ENCODE results near the gene OGFOD1.

OGFOD1 gene

DNA sequence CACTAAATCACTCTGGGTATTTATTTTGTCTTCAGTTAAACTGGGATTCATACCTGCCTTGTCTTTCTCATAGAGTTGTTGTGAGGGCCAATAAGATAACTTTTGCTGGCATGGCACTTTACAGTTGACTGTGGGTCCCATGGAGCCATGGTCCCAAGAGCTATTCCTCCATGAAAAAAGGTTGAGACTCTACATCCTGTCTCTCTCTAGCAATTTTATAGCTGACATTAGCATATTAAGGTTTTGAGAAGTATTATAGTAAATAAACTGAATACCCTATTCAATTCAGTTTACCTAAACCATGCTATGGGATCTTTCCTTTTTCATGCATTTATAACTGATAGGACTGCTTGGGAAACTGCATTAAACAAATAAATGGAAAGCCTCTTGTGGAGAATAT, 17.4 kb downstream of the OGFOD1 start:
- TF ChIP-seq, protein P1, sequence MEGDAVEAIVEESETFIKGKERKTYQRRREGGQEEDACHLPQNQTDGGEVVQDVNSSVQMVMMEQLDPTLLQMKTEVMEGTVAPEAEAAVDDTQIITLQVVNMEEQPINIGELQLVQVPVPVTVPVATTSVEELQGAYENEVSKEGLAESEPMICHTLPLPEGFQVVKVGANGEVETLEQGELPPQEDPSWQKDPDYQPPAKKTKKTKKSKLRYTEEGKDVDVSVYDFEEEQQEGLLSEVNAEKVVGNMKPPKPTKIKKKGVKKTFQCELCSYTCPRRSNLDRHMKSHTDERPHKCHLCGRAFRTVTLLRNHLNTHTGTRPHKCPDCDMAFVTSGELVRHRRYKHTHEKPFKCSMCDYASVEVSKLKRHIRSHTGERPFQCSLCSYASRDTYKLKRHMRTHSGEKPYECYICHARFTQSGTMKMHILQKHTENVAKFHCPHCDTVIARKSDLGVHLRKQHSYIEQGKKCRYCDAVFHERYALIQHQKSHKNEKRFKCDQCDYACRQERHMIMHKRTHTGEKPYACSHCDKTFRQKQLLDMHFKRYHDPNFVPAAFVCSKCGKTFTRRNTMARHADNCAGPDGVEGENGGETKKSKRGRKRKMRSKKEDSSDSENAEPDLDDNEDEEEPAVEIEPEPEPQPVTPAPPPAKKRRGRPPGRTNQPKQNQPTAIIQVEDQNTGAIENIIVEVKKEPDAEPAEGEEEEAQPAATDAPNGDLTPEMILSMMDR (IDR thresholded peaks at IDR 0.05; ENCODE audit: insufficient read depth, low read depth, low read length, missing control alignments): no peak
- H3K4me3 ChIP-seq (ENCODE audit: low read length): no peak overlapping the region
- no peak for DNase-seq (ENCODE audit: low read depth)

GRCh38 chr16:56469748-56470147, 18.4 kb downstream of the OGFOD1 start:
- peak; percentile 43 for DNase-seq (ENCODE audit: low read depth)
- TF ChIP-seq, protein P1 (IDR thresholded peaks at IDR 0.05; ENCODE audit: insufficient read depth, low read depth, low read length, missing control alignments): no peak
- H3K4me3 ChIP-seq (ENCODE audit: low read length): no peak overlapping the region

- TF ChIP-seq, protein P1 (IDR thresholded peaks at IDR 0.05; ENCODE audit: insufficient read depth, low read depth, low read length, missing control alignments): no peak
- peak; percentile 84 for DNase-seq (ENCODE audit: low read depth)
- no peak overlapping the region for H3K4me3 ChIP-seq (ENCODE audit: low read length)
These were observed 18.9 kb downstream of the OGFOD1 start for GRCh38 chr16:56470232-56470631.

GRCh38 chr16:56470666-56471065, 19.3 kb downstream of the OGFOD1 start:
- H3K4me3 ChIP-seq (ENCODE audit: low read length): no peak overlapping the region
- no peak for DNase-seq (ENCODE audit: low read depth)
- TF ChIP-seq, protein P1 (IDR thresholded peaks at IDR 0.05; ENCODE audit: insufficient read depth, low read depth, low read length, missing control alignments): no peak

GRCh38 chr16:56475201-56475600, 23.8 kb downstream of the OGFOD1 start:
- H3K4me3 ChIP-seq (ENCODE audit: low read length): no peak overlapping the region
- TF ChIP-seq, protein P1 (IDR thresholded peaks at IDR 0.05; ENCODE audit: insufficient read depth, low read depth, low read length, missing control alignments): no peak
- no peak for DNase-seq (ENCODE audit: low read depth)

DNA sequence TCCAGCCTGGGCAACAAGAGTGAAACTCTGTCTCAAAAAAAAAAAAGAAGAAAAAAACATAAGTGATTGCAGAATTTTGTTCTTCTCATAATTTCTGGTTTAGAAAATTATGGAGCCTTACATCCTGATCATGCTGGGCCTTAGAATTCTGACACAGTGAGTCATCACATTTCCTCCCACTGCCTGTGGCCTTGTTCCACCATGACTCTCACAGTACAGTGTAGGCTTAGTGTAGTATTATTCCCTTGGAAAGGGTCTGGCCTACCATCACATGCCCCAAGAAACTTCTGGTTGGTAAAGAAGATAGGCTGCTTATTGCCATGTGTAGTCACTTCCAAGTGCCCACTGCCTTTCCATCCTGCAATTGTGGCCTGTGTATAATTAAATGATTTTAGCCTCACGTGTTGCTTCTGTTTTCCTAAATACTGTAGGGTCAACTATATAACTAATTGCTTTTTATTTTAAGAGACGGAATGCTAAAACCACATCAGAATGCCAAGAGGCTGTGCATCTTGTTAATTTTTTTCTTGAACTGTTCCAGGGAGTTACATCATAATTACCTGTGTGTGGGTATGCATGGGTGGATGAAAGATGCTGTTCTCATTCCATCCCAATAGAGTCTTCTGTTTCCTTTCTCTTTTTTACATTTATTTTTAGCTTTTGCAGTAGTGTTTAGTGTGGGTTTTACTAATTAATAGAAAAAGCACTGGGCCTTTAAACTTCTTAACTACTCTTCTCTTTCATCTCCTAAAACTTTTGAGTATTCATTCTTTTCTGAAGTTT, 25.9 kb downstream of the OGFOD1 start:
- H3K4me3 ChIP-seq (ENCODE audit: low read length): no peak overlapping the region
- DNase-seq (ENCODE audit: low read depth): peak; percentile 81
- TF ChIP-seq, protein P1 (IDR thresholded peaks at IDR 0.05; ENCODE audit: insufficient read depth, low read depth, low read length, missing control alignments): no peak

Measured in epithelial cell of esophagus (primary cell).